ENCODE results near the gene DLD.

DLD gene

GRCh38 chr7:107969856-107970255 is 78.9 kb downstream of the DLD start:
- DNase-seq (ENCODE audit: low spot score): no peak
